OCI-LY3 (cell line): Measurements from ENCODE around the gene IFNA16.

Source experiments
- EZH2phosphoT487 ChIP-seq: fragments of 200-600 bp; shearing (Covaris generic); IDR thresholded peaks from 2 replicates; pipeline ENCODE4 v1.6.1; 2018; ENCODE audit warnings: antibody characterized with exemption, mixed run types, low read depth
- TF ChIP-seq, protein P1 (sequence below): fragments of 200-600, 300-600 bp; sonication (generic); IDR thresholded peaks from 2 replicates; pipeline ENCODE4 v1.5.1; 2014; ENCODE audit warnings: antibody characterized with exemption, low read length, low read depth

DNA sequence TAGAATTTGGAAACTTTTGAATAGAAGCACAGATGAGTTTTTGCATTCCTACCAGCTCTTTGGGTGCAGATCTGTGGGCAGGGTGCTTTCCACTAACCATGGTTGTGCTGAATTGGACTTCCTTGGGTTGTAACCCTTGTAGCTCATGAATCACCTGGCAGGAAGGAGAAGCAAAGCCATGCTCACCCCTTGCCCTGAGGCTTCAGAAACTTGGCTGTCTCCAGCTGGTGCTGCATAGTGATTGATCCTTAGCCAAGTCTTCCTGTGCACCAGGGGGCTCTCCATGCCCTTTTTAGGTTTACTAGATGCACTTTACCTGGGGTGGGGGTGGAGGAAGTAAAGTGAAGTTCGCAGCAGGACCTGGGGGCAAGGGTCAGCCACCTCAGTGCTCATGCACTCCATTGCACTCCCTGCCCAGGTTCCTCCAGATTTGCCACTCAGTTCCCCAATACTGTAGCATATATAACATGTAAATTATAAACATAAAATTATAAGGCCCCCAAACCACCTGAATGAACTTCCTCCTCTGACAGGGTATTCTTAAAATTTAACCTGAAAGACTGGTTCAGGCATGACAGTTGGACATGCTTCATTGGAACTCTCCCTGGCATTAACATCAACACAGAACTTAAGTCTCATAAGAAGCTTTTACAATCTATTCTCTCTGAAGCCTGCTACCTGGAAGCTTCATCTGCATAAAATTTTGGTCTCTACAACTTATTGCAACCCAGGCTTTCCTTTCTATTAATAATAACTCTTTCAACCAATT is 48.5 kb upstream of the IFNA16 start:
- TF ChIP-seq, protein P1, sequence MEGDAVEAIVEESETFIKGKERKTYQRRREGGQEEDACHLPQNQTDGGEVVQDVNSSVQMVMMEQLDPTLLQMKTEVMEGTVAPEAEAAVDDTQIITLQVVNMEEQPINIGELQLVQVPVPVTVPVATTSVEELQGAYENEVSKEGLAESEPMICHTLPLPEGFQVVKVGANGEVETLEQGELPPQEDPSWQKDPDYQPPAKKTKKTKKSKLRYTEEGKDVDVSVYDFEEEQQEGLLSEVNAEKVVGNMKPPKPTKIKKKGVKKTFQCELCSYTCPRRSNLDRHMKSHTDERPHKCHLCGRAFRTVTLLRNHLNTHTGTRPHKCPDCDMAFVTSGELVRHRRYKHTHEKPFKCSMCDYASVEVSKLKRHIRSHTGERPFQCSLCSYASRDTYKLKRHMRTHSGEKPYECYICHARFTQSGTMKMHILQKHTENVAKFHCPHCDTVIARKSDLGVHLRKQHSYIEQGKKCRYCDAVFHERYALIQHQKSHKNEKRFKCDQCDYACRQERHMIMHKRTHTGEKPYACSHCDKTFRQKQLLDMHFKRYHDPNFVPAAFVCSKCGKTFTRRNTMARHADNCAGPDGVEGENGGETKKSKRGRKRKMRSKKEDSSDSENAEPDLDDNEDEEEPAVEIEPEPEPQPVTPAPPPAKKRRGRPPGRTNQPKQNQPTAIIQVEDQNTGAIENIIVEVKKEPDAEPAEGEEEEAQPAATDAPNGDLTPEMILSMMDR, result no peak
- TF ChIP-seq EZH2phosphoT487, result no peak
